CD14-positive monocyte (primary cell): ENCODE data around the gene HAPLN3. TPM values are rescaled to one million over a fixed set of nuclear protein-coding genes. Genes with fewer than 3 reads are reported as not detected.

Experiments
- DNase-seq, 3 donors: peaks; one replicate each; pipeline ENCODE4 v3.0.0-alpha.2; 2011 to 2022
- H2AFZ ChIP-seq: 2 replicates; pipeline ENCODE4 v1.6.0; 2012; ENCODE audit warnings: mild to moderate bottlenecking, low read depth, low read length, inconsistent platforms; ENCODE audit not compliant: insufficient read depth, poor library complexity, severe bottlenecking
- H3K27ac ChIP-seq, 2 donors: 1 replicate in 1 of 2; 2 replicates in 1 of 2; pipeline ENCODE4 v1.5.1; 2012 to 2013; ENCODE audit warnings: low read length in 2 of 2, control low read depth in 1 of 2, inconsistent platforms in 1 of 2, low read depth in 1 of 2, mild to moderate bottlenecking in 1 of 2
- H3K27me3 ChIP-seq, 2 donors: one replicate each; pipeline versions ENCODE4 v1.6.0 to v1.6.1; 2011 to 2013; ENCODE audit warnings: low read length in 2 of 2; ENCODE audit not compliant: control insufficient read depth in 2 of 2, insufficient read depth in 2 of 2
- H3K36me3 ChIP-seq, 2 donors: replicated peaks in 1 of 2; 1 replicate in 1 of 2; 2 replicates in 1 of 2; pipeline versions ENCODE4 v1.5.1 to v1.6.1; 2012 to 2013; ENCODE audit warnings: low read length in 2 of 2, control low read depth in 1 of 2, inconsistent platforms in 1 of 2, mild to moderate bottlenecking in 1 of 2; ENCODE audit not compliant: insufficient read depth in 2 of 2, control insufficient read depth in 1 of 2
- H3K4me1 ChIP-seq, 2 donors: 1 replicate in 1 of 2; 2 replicates in 1 of 2; pipeline versions ENCODE4 v1.5.1 to v1.6.1; 2012 to 2013; ENCODE audit warnings: low read length in 2 of 2, control low read depth in 1 of 2, inconsistent platforms in 1 of 2, mild to moderate bottlenecking in 1 of 2, moderate library complexity in 1 of 2; ENCODE audit not compliant: insufficient read depth in 2 of 2, control insufficient read depth in 1 of 2
- H3K4me2 ChIP-seq: replicated peaks from 2 replicates; pipeline ENCODE3; 2012; ENCODE audit warnings: low read length, moderate library complexity, mild to moderate bottlenecking; ENCODE audit not compliant: poor library complexity, severe bottlenecking; ENCODE audit errors: extremely low read depth
- H3K4me3 ChIP-seq, 3 experiments: fragments of 200-600 bp in 1 of 3; sonication (generic) in 1 of 3; replicated peaks in 1 of 3; 1 replicate in 2 of 3; 2 replicates in 1 of 3; pipeline ENCODE4 v1.5.1; 2011 to 2013; ENCODE audit warnings: low read length in 3 of 3, mild to moderate bottlenecking in 3 of 3, control low read depth in 2 of 3, low read depth in 2 of 3, inconsistent platforms in 1 of 3, moderate library complexity in 1 of 3
- H3K79me2 ChIP-seq: 2 replicates; pipeline ENCODE4 v1.6.0; 2012; ENCODE audit warnings: mild to moderate bottlenecking, control low read depth, inconsistent platforms, low read length, moderate library complexity; ENCODE audit not compliant: insufficient read depth
- H3K9ac ChIP-seq: 2 replicates; pipeline ENCODE4 v1.6.0; 2017; ENCODE audit warnings: low read length, mild to moderate bottlenecking; ENCODE audit not compliant: insufficient read depth, poor library complexity, severe bottlenecking
- H3K9me3 ChIP-seq, 2 donors: replicated peaks in 1 of 2; 1 replicate in 1 of 2; 2 replicates in 1 of 2; pipeline versions ENCODE4 v1.5.1 to v1.6.1; 2012 to 2013; ENCODE audit warnings: low read length in 2 of 2, control low read depth in 1 of 2; ENCODE audit not compliant: control insufficient read depth in 1 of 2, insufficient read depth in 1 of 2
- H4K20me1 ChIP-seq: 2 replicates; pipeline ENCODE4 v1.6.0; 2012; ENCODE audit warnings: mild to moderate bottlenecking, low read length, control low read depth, moderate library complexity; ENCODE audit not compliant: insufficient read depth
- H3K27ac Mint-ChIP-seq, 7 donors: one replicate each; pipeline ENCODE4 v1.8.0; 2020; ENCODE audit warnings: mild to moderate bottlenecking in 7 of 7, mixed read lengths in 7 of 7, moderate library complexity in 6 of 7, inconsistent platforms in 2 of 7
- H3K27me3 Mint-ChIP-seq, 3 donors: one replicate each; pipeline ENCODE4 v1.8.0; 2021 to 2022; ENCODE audit warnings: low read depth in 3 of 3, mild to moderate bottlenecking in 3 of 3, mixed read lengths in 3 of 3, moderate library complexity in 3 of 3, inconsistent platforms in 1 of 3
- H3K36me3 Mint-ChIP-seq, 2 donors: one replicate each; pipeline ENCODE4 v1.8.0; 2020; ENCODE audit warnings: mixed read lengths in 2 of 2, inconsistent platforms in 1 of 2, mild to moderate bottlenecking in 1 of 2
- H3K4me1 Mint-ChIP-seq: one replicate; pipeline ENCODE4 v1.8.0; 2020; ENCODE audit warnings: mild to moderate bottlenecking, mixed read lengths
- H3K4me3 Mint-ChIP-seq, 2 donors: one replicate each; pipeline ENCODE4 v1.8.0; 2020; ENCODE audit warnings: mild to moderate bottlenecking in 2 of 2, mixed read lengths in 2 of 2, moderate library complexity in 1 of 2
- H3K9me3 Mint-ChIP-seq, 7 donors: one replicate each; pipeline ENCODE4 v1.8.0; 2020 to 2022; ENCODE audit warnings: mixed read lengths in 7 of 7, mild to moderate bottlenecking in 6 of 7, moderate library complexity in 6 of 7, inconsistent platforms in 2 of 7
- CTCF ChIP-seq: fragments of 200-600 bp; IDR thresholded peaks from one replicate; pipeline ENCODE4 v1.8.0; 2022; ENCODE audit warnings: antibody characterized with exemption, mild to moderate bottlenecking
- WGBS: methylation state at CpG from one replicate; pipeline ENCODE4 v1.1.5; 2013; ENCODE audit warnings: missing lambda C conversion rate; ENCODE audit not compliant: insufficient coverage; 5-methylcytosine and 5-hydroxymethylcytosine counted together
- intact Hi-C, 2 donors: fragments of 100-400 bp; cut with micrococcal nuclease; formaldehyde crosslinking; loops; one replicate each; pipeline versions ENCODE4 v1.15.0 to v1.15.1; 2023
- polyA plus RNA-seq, 3 donors: library from polyadenylated mRNA; depleted of rRNA in 1 of 3; unstranded in 2 of 3; stranded (reverse) in 1 of 3; fragments of 300-500 nt in 2 of 3; fragments of >200 nt in 1 of 3; fragmentation: Illumina TruSeq in 2 of 3; gene quantifications; 1 replicate in 2 of 3; 2 replicates in 1 of 3; pipeline ENCODE4 v1.2.3, GENCODE V29; 2012 to 2021

HAPLN3 gene
- polyA plus RNA-seq, 3 donors: 0.60 to 2.8 (median 0.65) TPM

GRCh38 chr15:88890495-88890894 lies 4.8 kb downstream of the HAPLN3 start:
- peaks cover 22 to 34% (median 23%) of the 10 kb centered on the region in 3 donors for H3K27me3 Mint-ChIP-seq
- DNase-seq: no peak
- Histone ChIP-seq H3K9ac (no peak overlapping the region), H3K4me1 (peaks cover 9 to 12% of the 10 kb centered on the region in 2 donors), H3K27me3 (peaks cover 12 to 24% of the 10 kb centered on the region in 2 donors), H3K9me3 (no peaks in the 10 kb centered on the region), H2AFZ (no peak overlapping the region), H3K79me2 (no peaks in the 10 kb centered on the region), H3K36me3 (no peaks in the 10 kb centered on the region), H3K4me3 (no peak overlapping the region), H3K4me2 (no peak overlapping the region), H4K20me1 (no peaks in the 10 kb centered on the region), H3K27ac (no peak overlapping the region)
- intact Hi-C loops: no loop called here
- no peak overlapping the region for H3K27ac Mint-ChIP-seq
- H3K4me1 Mint-ChIP-seq: peaks cover 11% of the 10 kb centered on the region
- H3K36me3 Mint-ChIP-seq: no peaks in the 10 kb centered on the region
- H3K4me3 Mint-ChIP-seq: no peak overlapping the region
- 90% methylated on average over 4 of the region's 4 CpGs for WGBS
- peaks cover 0 to 10% (median 2%) of the 10 kb centered on the region in 7 donors for H3K9me3 Mint-ChIP-seq
- no peak for TF ChIP-seq CTCF

- peaks cover 3% of the 10 kb centered on the region for H3K4me1 Mint-ChIP-seq
- Histone ChIP-seq H3K27ac (no peak overlapping the region), H3K36me3 (no peaks in the 10 kb centered on the region), H3K4me1 (no peaks in the 10 kb centered on the region), H3K79me2 (no peaks in the 10 kb centered on the region), H2AFZ (no peak overlapping the region), H3K9ac (no peak overlapping the region), H4K20me1 (no peaks in the 10 kb centered on the region), H3K27me3 (peaks cover 0 to 7% of the 10 kb centered on the region in 2 donors), H3K4me2 (no peak overlapping the region), H3K4me3 (no peak overlapping the region), H3K9me3 (no peaks in the 10 kb centered on the region)
- no peak overlapping the region for H3K4me3 Mint-ChIP-seq
- intact Hi-C loops: no loop called here
- 100% methylated on average over 2 of the region's 5 CpGs for WGBS
- H3K27me3 Mint-ChIP-seq: peaks cover 7 to 19% (median 8%) of the 10 kb centered on the region in 3 donors
- H3K36me3 Mint-ChIP-seq: no peaks in the 10 kb centered on the region
- peaks cover 0 to 2% (median 0%) of the 10 kb centered on the region in 7 donors for H3K9me3 Mint-ChIP-seq
- no peak overlapping the region for H3K27ac Mint-ChIP-seq
- TF ChIP-seq CTCF: no peak
- no peak for DNase-seq
Measured at GRCh38 chr15:88888719-88889118, 6.6 kb downstream of the HAPLN3 start.
